Bronchial epithelial cell (primary cell): ENCODE results near the gene KCNK4. TPM values are rescaled to one million over a fixed set of nuclear protein-coding genes. Genes with fewer than 3 reads are reported as not detected.
A peak's percentile ranks its signal among the peaks of the same experiment; 100 is the strongest.
"Not testable (repeated sequence)": the region's sequence is repeated elsewhere in the genome, so short reads cannot be mapped to it uniquely, and the experiment has no call there.

Experiments
- DNase-seq: peaks from one replicate; pipeline ENCODE4 v3.0.0-alpha.2; 2010; ENCODE audit warnings: low read depth
- FAIRE-seq: peaks from 2 replicates; lab custom pipeline; 2011; peaks lifted over from hg19 to GRCh38; lab: Jason Lieb, UNC
- H3K27me3 ChIP-seq: 2 replicates; pipeline ENCODE4 v1.5.1; 2011; ENCODE audit warnings: low read length; ENCODE audit not compliant: control insufficient read depth, insufficient read depth
- H3K36me3 ChIP-seq: 2 replicates; pipeline ENCODE4 v1.5.1; 2011; ENCODE audit warnings: low read length; ENCODE audit not compliant: control insufficient read depth, insufficient read depth
- H3K4me3 ChIP-seq: 2 replicates; pipeline ENCODE4 v1.5.1; 2011; ENCODE audit warnings: mild to moderate bottlenecking, low read depth, low read length, control low read depth
- CTCF ChIP-seq: IDR thresholded peaks from 2 replicates; pipeline ENCODE4 v1.5.1; 2011; ENCODE audit warnings: mild to moderate bottlenecking, moderate library complexity, low read length, control low read depth, inconsistent platforms; ENCODE audit not compliant: insufficient read depth, severe bottlenecking
- total RNA-seq: library from RNA; depleted of rRNA; stranded (reverse); fragments of >200 nt; gene quantifications from 2 replicates; pipeline ENCODE4 v1.2.1, GENCODE V29; 2014

The KCNK4 gene
- total RNA-seq, 1 donor from 2014 or later, result under 0.01 TPM

GRCh38 chr11:64323373-64323772 is 32.3 kb downstream of the KCNK4 start:
- H3K36me3 ChIP-seq, result peaks cover 16% of the 10 kb centered on the region
- H3K27me3 ChIP-seq, result no peaks in the 10 kb centered on the region
- DNase-seq, result no peak
- no peak for TF ChIP-seq CTCF
- H3K4me3 ChIP-seq, result no peak overlapping the region
- FAIRE-seq, result no peak

GRCh38 chr11:64323984-64324383 is 32.9 kb downstream of the KCNK4 start:
- FAIRE-seq, H3K27me3 ChIP-seq, DNase-seq, H3K4me3 ChIP-seq: not testable (repeated sequence)
- peaks cover 16% of the 10 kb centered on the region for H3K36me3 ChIP-seq

- Histone ChIP-seq H3K27me3 (no peaks in the 10 kb centered on the region), H3K36me3 (peaks cover 12% of the 10 kb centered on the region), H3K4me3 (no peak overlapping the region)
- no peak for TF ChIP-seq CTCF
- FAIRE-seq, result no peak
- peak; percentile 97 for DNase-seq
Observed at GRCh38 chr11:64324692-64325469, 33.8 kb downstream of the KCNK4 start.

GRCh38 chr11:64327375-64327774 is 36.3 kb downstream of the KCNK4 start:
- FAIRE-seq (no peak), DNase-seq (no peak)
- Histone ChIP-seq H3K36me3 (peaks cover 4% of the 10 kb centered on the region), H3K27me3 (no peaks in the 10 kb centered on the region), H3K4me3 (no peak overlapping the region)
- TF ChIP-seq CTCF, result no peak

GRCh38 chr11:64327993-64328392 is 36.9 kb downstream of the KCNK4 start:
- DNase-seq (no peak), FAIRE-seq (no peak)
- H3K27me3 ChIP-seq, result no peaks in the 10 kb centered on the region
- TF ChIP-seq CTCF, result no peak
- no peak overlapping the region for H3K4me3 ChIP-seq
- H3K36me3 ChIP-seq, result no peaks in the 10 kb centered on the region

GRCh38 chr11:64330888-64331287 is 39.8 kb downstream of the KCNK4 start:
- Histone ChIP-seq H3K27me3 (no peaks in the 10 kb centered on the region), H3K36me3 (no peaks in the 10 kb centered on the region), H3K4me3 (no peak overlapping the region)
- no peak for TF ChIP-seq CTCF
- no peak for FAIRE-seq
- DNase-seq, result no peak
